HFF-Myc (cell line): ENCODE measurements around the gene AJM1.
"Not testable (repeated sequence)": the region's sequence is repeated elsewhere in the genome, so short reads cannot be mapped to it uniquely, and the experiment has no call there.

ENCODE experiments used
- DNase-seq: peaks from one replicate; pipeline ENCODE4 v3.0.0-alpha.2; 2011; ENCODE audit warnings: low read depth; ENCODE audit errors: extremely low read depth
- H3K4me3 ChIP-seq: replicated peaks from 2 replicates; pipeline ENCODE4 v1.5.1; 2011; ENCODE audit warnings: low read depth, mild to moderate bottlenecking, control low read depth, low read length
- TF ChIP-seq, protein P1 (sequence below): IDR thresholded peaks from 2 replicates; pipeline ENCODE4 v1.5.1; 2012; ENCODE audit warnings: mild to moderate bottlenecking, low read depth, low read length, control low read depth; ENCODE audit errors: missing control alignments

The AJM1 gene

GRCh38 chr9:136828474-136829140, 13.7 kb upstream of the AJM1 start:
- TF ChIP-seq, protein P1, sequence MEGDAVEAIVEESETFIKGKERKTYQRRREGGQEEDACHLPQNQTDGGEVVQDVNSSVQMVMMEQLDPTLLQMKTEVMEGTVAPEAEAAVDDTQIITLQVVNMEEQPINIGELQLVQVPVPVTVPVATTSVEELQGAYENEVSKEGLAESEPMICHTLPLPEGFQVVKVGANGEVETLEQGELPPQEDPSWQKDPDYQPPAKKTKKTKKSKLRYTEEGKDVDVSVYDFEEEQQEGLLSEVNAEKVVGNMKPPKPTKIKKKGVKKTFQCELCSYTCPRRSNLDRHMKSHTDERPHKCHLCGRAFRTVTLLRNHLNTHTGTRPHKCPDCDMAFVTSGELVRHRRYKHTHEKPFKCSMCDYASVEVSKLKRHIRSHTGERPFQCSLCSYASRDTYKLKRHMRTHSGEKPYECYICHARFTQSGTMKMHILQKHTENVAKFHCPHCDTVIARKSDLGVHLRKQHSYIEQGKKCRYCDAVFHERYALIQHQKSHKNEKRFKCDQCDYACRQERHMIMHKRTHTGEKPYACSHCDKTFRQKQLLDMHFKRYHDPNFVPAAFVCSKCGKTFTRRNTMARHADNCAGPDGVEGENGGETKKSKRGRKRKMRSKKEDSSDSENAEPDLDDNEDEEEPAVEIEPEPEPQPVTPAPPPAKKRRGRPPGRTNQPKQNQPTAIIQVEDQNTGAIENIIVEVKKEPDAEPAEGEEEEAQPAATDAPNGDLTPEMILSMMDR: no peak
- H3K4me3 ChIP-seq: no peak overlapping the region
- DNase-seq: no peak

GRCh38 chr9:136829412-136829811, 12.9 kb upstream of the AJM1 start:
- DNase-seq: no peak
- no peak overlapping the region for H3K4me3 ChIP-seq
- TF ChIP-seq, protein P1: no peak

DNA sequence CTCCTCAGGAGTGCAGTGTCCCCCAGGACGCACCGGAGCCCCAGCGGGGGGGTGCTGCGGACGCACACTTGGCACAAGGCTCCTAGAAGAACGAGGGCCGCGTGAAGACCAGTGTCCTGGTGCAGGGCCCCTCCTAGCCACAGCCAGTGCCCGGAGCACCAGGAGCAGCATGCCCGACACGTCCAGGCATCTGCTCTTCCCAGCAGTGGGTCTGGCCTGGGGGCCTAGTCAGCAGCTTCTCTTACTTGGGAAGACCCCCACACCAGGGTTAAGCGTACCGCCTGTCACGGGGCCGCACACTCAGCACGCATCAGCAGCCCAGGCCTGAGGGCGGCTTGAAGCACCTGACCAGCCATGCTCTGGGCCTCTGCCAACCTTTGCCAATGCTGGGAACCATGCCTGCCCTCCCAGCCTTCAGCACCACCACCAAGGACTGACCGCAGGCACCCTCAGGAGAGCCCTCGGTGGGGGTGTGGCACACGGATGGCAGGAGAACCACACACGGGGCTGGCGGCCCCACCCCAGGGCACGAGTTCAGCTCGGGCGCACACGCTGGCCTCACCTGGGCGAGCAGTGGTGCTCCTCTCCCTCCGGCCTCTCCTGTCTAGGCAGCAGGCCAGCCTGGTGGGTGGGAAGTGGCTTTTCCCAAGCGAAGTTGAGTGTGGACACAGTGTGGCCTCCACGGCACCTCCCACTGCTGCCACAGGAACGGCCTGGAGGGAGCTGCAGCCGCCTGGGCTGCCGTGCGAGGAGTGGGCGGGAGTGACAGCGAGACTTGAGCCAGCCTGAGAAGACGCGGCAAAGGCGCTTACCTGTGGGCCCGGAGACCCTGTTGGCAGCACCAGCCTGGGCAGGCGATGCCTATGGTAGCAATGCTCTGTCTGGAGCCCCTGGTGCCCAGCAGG, 12.0 kb upstream of the AJM1 start:
- no peak overlapping the region for H3K4me3 ChIP-seq
- DNase-seq: no peak
- TF ChIP-seq, protein P1: no peak

DNA sequence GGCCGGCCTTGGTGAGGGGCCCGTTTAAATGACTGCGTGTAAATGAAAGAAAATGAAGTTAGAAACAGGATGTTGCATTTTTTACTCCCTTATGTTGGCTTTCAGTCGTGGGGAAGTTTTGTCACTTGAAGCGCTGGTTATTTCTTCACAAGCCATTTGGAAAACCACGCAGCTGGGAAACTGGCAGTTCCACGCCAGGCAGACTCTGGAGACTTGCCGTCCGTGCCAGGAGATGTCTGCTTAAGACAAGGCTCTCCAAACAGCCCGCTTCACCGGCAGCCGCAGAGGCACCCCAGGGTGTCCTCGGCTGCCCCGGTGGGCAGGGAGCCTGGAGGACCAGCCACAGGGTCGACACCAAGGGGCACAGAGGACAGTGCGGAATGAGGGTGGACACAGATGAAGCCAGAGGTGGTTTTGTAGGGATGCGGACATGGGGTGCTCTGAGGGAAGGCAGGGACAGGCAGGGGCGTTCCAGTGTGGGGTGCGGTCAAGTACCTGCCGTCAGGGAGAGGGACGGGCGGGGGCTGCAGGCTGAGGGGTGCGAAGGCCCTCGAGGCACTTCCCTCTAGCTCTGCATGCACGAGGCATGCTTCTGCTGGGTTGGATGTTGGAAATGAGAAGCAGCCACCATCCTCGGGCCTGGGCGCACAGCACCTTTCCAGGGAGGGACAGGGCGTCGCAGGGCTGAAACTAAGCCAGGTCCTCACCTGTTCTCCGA, 11.1 kb upstream of the AJM1 start:
- TF ChIP-seq, protein P1: no peak
- H3K4me3 ChIP-seq: no peak overlapping the region
- no peak for DNase-seq

DNA sequence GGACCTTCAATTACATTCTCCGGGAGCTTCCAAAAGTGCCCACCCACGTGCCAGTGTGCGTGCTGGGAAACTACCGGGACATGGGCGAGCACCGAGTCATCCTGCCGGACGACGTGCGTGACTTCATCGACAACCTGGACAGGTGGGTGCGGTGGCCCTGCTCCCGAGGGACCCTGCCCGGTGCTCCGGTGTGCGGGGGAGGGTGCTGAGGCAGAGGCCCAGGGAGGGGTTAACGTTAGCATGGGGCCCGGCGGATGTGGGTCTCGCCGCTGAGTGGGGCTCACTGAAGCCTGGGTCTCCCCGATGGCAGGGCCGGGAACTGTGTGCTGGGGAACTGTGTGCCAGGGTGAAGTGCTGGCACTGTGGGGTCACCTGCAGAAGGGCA, 10.6 kb upstream of the AJM1 start:
- H3K4me3 ChIP-seq: no peak overlapping the region
- TF ChIP-seq, protein P1: no peak
- DNase-seq: no peak

- DNase-seq: no peak
- no peak overlapping the region for H3K4me3 ChIP-seq
- TF ChIP-seq, protein P1: no peak
These were observed 9.7 kb upstream of the AJM1 start for GRCh38 chr9:136832581-136832980.

DNA sequence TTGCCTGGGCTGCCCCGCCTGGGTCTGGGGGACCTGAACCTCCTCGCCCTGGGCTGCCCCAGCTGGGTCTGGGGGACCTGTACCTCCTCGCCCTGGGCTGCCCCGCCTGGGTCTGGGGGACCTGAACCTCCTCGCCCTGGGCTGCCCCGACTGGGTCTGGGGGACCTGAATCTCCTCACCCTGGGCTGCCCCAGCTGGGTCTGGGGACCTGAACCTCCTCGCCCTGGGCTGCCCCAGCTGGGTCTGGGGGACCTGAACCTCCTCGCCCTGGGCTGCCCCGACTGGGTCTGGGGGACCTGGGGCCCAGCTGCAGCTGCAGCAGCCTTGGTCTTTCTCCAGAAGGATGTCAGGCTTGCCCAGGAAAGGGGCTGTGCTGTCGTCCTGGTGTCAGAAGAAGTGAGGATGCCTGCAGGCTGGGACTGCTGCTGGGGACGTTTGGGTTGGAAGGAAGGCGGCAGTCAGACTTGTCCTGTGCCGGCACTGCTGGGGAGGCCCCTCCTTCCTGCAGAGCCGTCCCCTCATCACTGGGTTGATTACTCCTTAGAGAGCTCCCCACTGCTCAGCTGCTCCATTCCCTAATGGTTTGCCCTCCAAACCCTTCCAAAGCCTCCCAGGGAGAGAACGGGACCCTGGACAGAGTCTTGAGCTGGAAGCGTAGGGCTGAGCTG, 8.8 kb upstream of the AJM1 start:
- not testable (repeated sequence) for DNase-seq, H3K4me3 ChIP-seq
